Osteoblast (primary cell): ENCODE measurements around the gene NOD1. TPM values are rescaled to one million over a fixed set of nuclear protein-coding genes. Genes with fewer than 3 reads are reported as not detected.

Experiments
- DNase-seq: peaks from one replicate; pipeline ENCODE4 v3.0.0; 2011; ENCODE audit warnings: low spot score, mixed read lengths; ENCODE audit not compliant: insufficient read length; ENCODE audit errors: missing footprints
- H2AFZ ChIP-seq: 2 replicates; pipeline ENCODE4 v1.6.0; 2011; ENCODE audit warnings: mild to moderate bottlenecking, low read length
- H3K27ac ChIP-seq: 2 replicates; pipeline ENCODE4 v1.5.1; 2011; ENCODE audit warnings: mild to moderate bottlenecking, low read depth, low read length, moderate library complexity
- H3K27me3 ChIP-seq: 2 replicates; pipeline ENCODE4 v1.6.0; 2012; ENCODE audit warnings: mild to moderate bottlenecking, control low read depth, inconsistent platforms, low read length, moderate library complexity; ENCODE audit not compliant: insufficient read depth
- H3K36me3 ChIP-seq: 2 replicates; pipeline ENCODE4 v1.5.1; 2011; ENCODE audit warnings: mild to moderate bottlenecking, low read length, control low read depth, moderate library complexity; ENCODE audit not compliant: insufficient read depth
- H3K4me1 ChIP-seq: 2 replicates; pipeline ENCODE4 v1.5.1; 2011; ENCODE audit warnings: mild to moderate bottlenecking, low read length, control low read depth, moderate library complexity; ENCODE audit not compliant: insufficient read depth
- H3K4me2 ChIP-seq: 2 replicates; pipeline ENCODE4 v1.6.0; 2011; ENCODE audit warnings: mild to moderate bottlenecking, low read length; ENCODE audit not compliant: insufficient read depth
- H3K4me3 ChIP-seq: fragments of 200-600 bp; sonication (generic); 3 replicates; pipeline ENCODE4 v1.5.1; 2012; ENCODE audit warnings: mild to moderate bottlenecking, low read length, inconsistent platforms; ENCODE audit not compliant: insufficient read depth
- H3K79me2 ChIP-seq: 2 replicates; pipeline ENCODE4 v1.6.0; 2012; ENCODE audit warnings: mild to moderate bottlenecking, low read length, control low read depth, inconsistent platforms; ENCODE audit not compliant: insufficient read depth
- H3K9me3 ChIP-seq: 2 replicates; pipeline ENCODE4 v1.5.1; 2011; ENCODE audit warnings: low read depth, low read length, control low read depth
- H4K20me1 ChIP-seq: 2 replicates; pipeline ENCODE4 v1.6.0; 2012; ENCODE audit warnings: mild to moderate bottlenecking, low read length, control low read depth; ENCODE audit not compliant: insufficient read depth
- CTCF ChIP-seq: IDR thresholded peaks from 2 replicates; pipeline ENCODE4 v1.5.1; 2011; ENCODE audit warnings: mild to moderate bottlenecking, low read depth, low read length, moderate library complexity; ENCODE audit errors: extremely low read depth
- total RNA-seq: library from RNA; depleted of rRNA; stranded (reverse); fragments of >200 nt; gene quantifications from 2 replicates; pipeline ENCODE4 v1.2.3, GENCODE V29; 2012

NOD1 gene
- total RNA-seq, 1 donor, result 7.6 TPM

GRCh38 chr7:30405179-30405578 is 73.4 kb downstream of the NOD1 start:
- H4K20me1 ChIP-seq, result no peaks in the 10 kb centered on the region

GRCh38 chr7:30403477-30403876 is 75.1 kb downstream of the NOD1 start:
- no peaks in the 10 kb centered on the region for H3K9me3 ChIP-seq
- DNase-seq, result no peak
- no peak overlapping the region for H3K4me2 ChIP-seq
- H3K4me1 ChIP-seq, result no peaks in the 10 kb centered on the region
- no peak overlapping the region for H3K4me3 ChIP-seq
- H2AFZ ChIP-seq, result no peak overlapping the region
- H3K79me2 ChIP-seq, result no peaks in the 10 kb centered on the region
- no peaks in the 10 kb centered on the region for H3K27me3 ChIP-seq
- no peak for TF ChIP-seq CTCF
- H3K36me3 ChIP-seq, result no peaks in the 10 kb centered on the region
- H4K20me1 ChIP-seq, result no peaks in the 10 kb centered on the region
- no peak overlapping the region for H3K27ac ChIP-seq

More at GRCh38 chr7:30405179-30405578, 73.4 kb downstream of the NOD1 start:
- TF ChIP-seq CTCF, result no peak
- H3K4me1 ChIP-seq, result no peaks in the 10 kb centered on the region
- H3K9me3 ChIP-seq, result no peaks in the 10 kb centered on the region
- H3K27me3 ChIP-seq, result no peaks in the 10 kb centered on the region
- H3K27ac ChIP-seq, result no peak overlapping the region
- no peaks in the 10 kb centered on the region for H3K79me2 ChIP-seq
- no peak overlapping the region for H3K4me2 ChIP-seq
- no peak for DNase-seq
- H2AFZ ChIP-seq, result no peak overlapping the region
- H3K36me3 ChIP-seq, result no peaks in the 10 kb centered on the region
- no peak overlapping the region for H3K4me3 ChIP-seq

GRCh38 chr7:30396389-30396788 is 82.2 kb downstream of the NOD1 start:
- Histone ChIP-seq H3K9me3 (no peaks in the 10 kb centered on the region), H3K4me3 (no peak overlapping the region)

GRCh38 chr7:30395676-30396075 is 82.9 kb downstream of the NOD1 start:
- DNase-seq, result no peak
- no peaks in the 10 kb centered on the region for H3K9me3 ChIP-seq
- H2AFZ ChIP-seq, result no peak overlapping the region
- H3K36me3 ChIP-seq, result no peaks in the 10 kb centered on the region
- no peak overlapping the region for H3K27ac ChIP-seq
- no peaks in the 10 kb centered on the region for H3K79me2 ChIP-seq
- no peak for TF ChIP-seq CTCF
- H3K4me2 ChIP-seq, result no peak overlapping the region
- no peak overlapping the region for H3K4me3 ChIP-seq
- H3K27me3 ChIP-seq, result no peaks in the 10 kb centered on the region
- no peaks in the 10 kb centered on the region for H4K20me1 ChIP-seq
- H3K4me1 ChIP-seq, result no peaks in the 10 kb centered on the region

More at GRCh38 chr7:30396389-30396788, 82.2 kb downstream of the NOD1 start:
- no peaks in the 10 kb centered on the region for H3K79me2 ChIP-seq
- no peak overlapping the region for H3K27ac ChIP-seq
- no peaks in the 10 kb centered on the region for H3K36me3 ChIP-seq
- H3K4me2 ChIP-seq, result no peak overlapping the region
- no peaks in the 10 kb centered on the region for H3K4me1 ChIP-seq
- H2AFZ ChIP-seq, result no peak overlapping the region
- no peak for DNase-seq
- no peaks in the 10 kb centered on the region for H3K27me3 ChIP-seq
- TF ChIP-seq CTCF, result no peak
- no peaks in the 10 kb centered on the region for H4K20me1 ChIP-seq
